Gastrocnemius medialis (tissue), 4 donors: ENCODE results near the gene CCDC177. TPM values are rescaled to one million over a fixed set of nuclear protein-coding genes. Genes with fewer than 3 reads are reported as not detected.

Experiments used
- ATAC-seq, 2 donors: fragments of 150-250 bp; one replicate each; pipeline ENCODE4 v1.9.1; 2016
- DNase-seq, 2 donors: peaks; one replicate each; pipeline ENCODE4 v3.0.0-alpha.2; 2019
- H3K27ac ChIP-seq, 4 donors: fragments of 200-600 bp; sonication (generic); 1 replicate in 1 of 4; 2 replicates in 3 of 4; pipeline ENCODE4 v1.5.1; 2016 to 2018; ENCODE audit warnings: mild to moderate bottlenecking in 2 of 4, moderate library complexity in 1 of 4
- H3K27me3 ChIP-seq, 3 donors: fragments of 200-600 bp; sonication (generic) in 2 of 3; 1 replicate in 1 of 3; 2 replicates in 2 of 3; pipeline versions ENCODE4 v1.5.1 to v1.6.0; 2016 to 2019; ENCODE audit warnings: mild to moderate bottlenecking in 1 of 3, moderate library complexity in 1 of 3
- H3K36me3 ChIP-seq, 2 donors: fragments of 200-600 bp; sonication (generic) in 1 of 2; one replicate each; pipeline ENCODE4 v1.5.1; 2017 to 2018
- H3K4me1 ChIP-seq, 2 donors: fragments of 200-600 bp; sonication (generic) in 1 of 2; one replicate each; pipeline ENCODE4 v1.5.1; 2016 to 2017; ENCODE audit warnings: mild to moderate bottlenecking in 2 of 2
- H3K4me3 ChIP-seq, 4 donors: fragments of 200-600 bp; sonication (generic) in 3 of 4; 1 replicate in 1 of 4; 2 replicates in 3 of 4; pipeline ENCODE4 v1.5.1; 2016 to 2019; ENCODE audit warnings: mild to moderate bottlenecking in 2 of 4
- H3K9me3 ChIP-seq, 3 donors: fragments of 200-600 bp; sonication (generic) in 2 of 3; 1 replicate in 1 of 3; 2 replicates in 2 of 3; pipeline ENCODE4 v1.5.1; 2016 to 2019
- CTCF ChIP-seq, 5 experiments: fragments of 450-650 bp in 3 of 5; fragments of 200-600 bp in 2 of 5; sonication (generic) in 2 of 5; IDR thresholded peaks in 4 of 5; conservative IDR thresholded peaks in 1 of 5; 1 replicate in 4 of 5; 2 replicates in 1 of 5; pipeline ENCODE4 v1.5.1; 2016 to 2019; ENCODE audit warnings: antibody characterized with exemption in 5 of 5, mild to moderate bottlenecking in 3 of 5, moderate library complexity in 3 of 5
- POLR2A ChIP-seq, 2 donors: fragments of 450-650 bp; IDR thresholded peaks; one replicate each; pipeline ENCODE4 v1.6.1; 2017; ENCODE audit warnings: antibody characterized with exemption in 2 of 2, mild to moderate bottlenecking in 2 of 2, moderate library complexity in 2 of 2
- in situ Hi-C, 4 donors: fragments of 200-750 bp; cut with MboI; loops; one replicate each; pipeline versions ENCODE4 v1.15.0 to v1.8.0; 2017; ENCODE audit warnings: low sequenced_read_pairs in 4 of 4
- intact Hi-C: fragments of 100-400 bp; cut with DNase I; formaldehyde crosslinking; loops from one replicate; pipeline ENCODE4 v1.15.1; 2023; ENCODE audit warnings: low total_unique reads
- total RNA-seq, 4 donors: library from RNA; depleted of rRNA; stranded (reverse); fragments of >200 nt; gene quantifications; one replicate each; pipeline versions ENCODE4 v1.1.0 to v1.2.3, GENCODE V29; 2016

CCDC177 gene
- total RNA-seq, 4 donors from 2014 or later, result not detected

DNA sequence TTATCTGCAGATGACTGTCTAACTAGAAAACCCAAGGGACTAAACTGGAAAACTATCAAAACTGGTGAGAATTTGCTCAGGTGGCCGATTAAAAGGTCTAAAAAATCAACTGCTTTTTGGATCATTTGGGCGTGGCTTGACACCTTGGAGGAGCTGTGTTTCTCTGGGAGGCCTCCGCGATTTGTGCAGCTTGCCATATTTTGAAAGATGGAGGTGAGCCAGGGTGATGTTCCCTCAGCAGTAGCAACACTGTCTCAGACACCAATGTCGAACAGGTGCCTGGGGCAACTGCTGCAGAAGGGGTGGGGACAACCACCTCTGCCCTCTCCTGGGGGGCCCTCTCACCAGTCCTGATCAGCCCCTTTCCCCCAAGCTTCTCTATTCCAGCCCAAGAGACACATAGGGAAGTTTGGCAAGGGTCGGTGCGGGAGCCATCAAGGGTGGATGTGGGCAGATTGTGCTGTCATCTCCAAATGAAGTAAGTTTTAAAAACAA lies 3.8 kb downstream of the CCDC177 start:
- Histone ChIP-seq H3K27me3 (peaks cover 82 to 86% (median 84%) of the 10 kb centered on the region in 3 donors), H3K4me1 (peaks cover 8 to 31% of the 10 kb centered on the region in 2 donors), H3K9me3 (no peaks in the 10 kb centered on the region), H3K36me3 (no peaks in the 10 kb centered on the region), H3K27ac (no peak overlapping the region), H3K4me3 (no peak overlapping the region)
- ATAC-seq (no peak), DNase-seq (no peak)
- TF ChIP-seq CTCF (IDR thresholded peaks at IDR 0.05 in 4 of 5, conservative IDR thresholded peaks at IDR 0.05 in 1 of 5) (no peak), POLR2A (IDR thresholded peaks at IDR 0.05) (no peak)
- intact Hi-C loops (no loop called here), in situ Hi-C loops (no loop called here)

DNA sequence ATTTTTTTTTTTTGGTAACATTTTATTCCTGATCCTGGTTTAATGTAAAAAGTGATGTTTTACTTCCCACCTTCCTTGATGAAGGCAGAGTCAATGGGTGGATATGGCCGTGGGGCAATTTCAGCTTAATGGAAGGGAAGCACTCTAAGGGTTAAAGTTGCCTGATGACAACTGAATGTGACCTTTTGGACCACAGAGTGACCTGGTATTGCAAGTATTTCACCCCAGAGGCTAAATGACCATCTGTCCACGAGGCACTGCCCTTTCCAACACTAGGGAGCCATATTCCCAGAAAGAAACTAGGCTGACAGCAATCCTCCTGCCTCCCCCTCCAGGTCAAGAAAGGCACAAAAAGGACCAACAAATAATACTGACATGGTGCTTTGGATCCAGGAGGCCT lies 4.8 kb downstream of the CCDC177 start:
- Histone ChIP-seq H3K27ac (no peak overlapping the region), H3K36me3 (no peaks in the 10 kb centered on the region), H3K4me3 (no peak overlapping the region), H3K27me3 (peaks cover 75 to 82% (median 77%) of the 10 kb centered on the region in 3 donors), H3K4me1 (peaks cover 7 to 31% of the 10 kb centered on the region in 2 donors), H3K9me3 (no peaks in the 10 kb centered on the region)
- no peak for DNase-seq
- intact Hi-C loops, result no loop called here
- in situ Hi-C loops, result no loop called here
- no peak for TF ChIP-seq POLR2A (IDR thresholded peaks at IDR 0.05)
- no peak for TF ChIP-seq CTCF (IDR thresholded peaks at IDR 0.05 in 4 of 5, conservative IDR thresholded peaks at IDR 0.05 in 1 of 5)
- no peak for ATAC-seq

DNA sequence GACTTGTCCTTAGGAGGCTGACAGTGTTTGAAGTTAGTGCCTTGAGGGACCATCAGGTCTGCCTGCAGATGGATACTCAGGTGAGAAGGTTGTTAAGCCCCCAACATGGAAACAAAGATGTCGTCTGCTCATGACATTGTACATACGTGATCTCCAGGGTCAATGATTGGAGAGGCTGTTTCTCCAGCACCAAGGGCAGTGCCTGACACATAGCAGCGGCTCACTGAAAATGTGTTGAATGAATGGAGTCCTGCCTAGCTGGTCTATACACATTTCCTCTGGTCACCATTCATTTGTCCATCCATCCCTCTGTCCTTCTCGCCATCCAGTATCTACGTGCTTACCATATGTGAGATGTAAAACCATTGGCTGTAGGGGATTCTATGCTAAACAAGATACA lies 7.1 kb downstream of the CCDC177 start:
- Histone ChIP-seq H3K36me3 (no peaks in the 10 kb centered on the region), H3K27me3 (peaks cover 55 to 69% (median 66%) of the 10 kb centered on the region in 3 donors), H3K27ac (no peak overlapping the region), H3K4me1 (peaks cover 0 to 12% of the 10 kb centered on the region in 2 donors), H3K4me3 (no peak overlapping the region), H3K9me3 (no peaks in the 10 kb centered on the region)
- DNase-seq (no peak), ATAC-seq (no peak)
- intact Hi-C loops, result no loop called here
- in situ Hi-C loops, result no loop called here
- TF ChIP-seq POLR2A (IDR thresholded peaks at IDR 0.05) (no peak), CTCF (IDR thresholded peaks at IDR 0.05 in 4 of 5, conservative IDR thresholded peaks at IDR 0.05 in 1 of 5) (no peak)

DNA sequence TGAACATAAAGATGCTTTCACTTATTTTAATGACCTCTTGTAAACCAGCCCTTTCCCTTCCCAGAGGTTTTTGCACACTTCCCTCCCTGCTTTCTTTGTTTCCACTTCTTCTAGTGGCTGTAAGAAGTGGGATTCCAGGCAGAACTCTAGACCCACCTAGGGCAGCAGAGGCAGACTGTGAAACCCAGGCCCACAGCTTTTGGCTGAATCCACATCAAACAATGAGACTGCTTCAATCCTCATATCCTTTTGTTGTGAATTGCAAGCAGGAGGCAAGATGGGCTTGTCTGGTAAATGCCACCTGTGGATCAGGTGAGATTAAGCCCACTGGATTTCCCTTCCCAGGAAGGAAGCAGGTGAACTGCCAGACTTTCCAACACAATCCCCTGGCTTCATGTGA lies 12.8 kb downstream of the CCDC177 start:
- intact Hi-C loops, result no loop called here
- in situ Hi-C loops, result no loop called here
- no peak for DNase-seq
- no peak for ATAC-seq
- Histone ChIP-seq H3K9me3 (no peaks in the 10 kb centered on the region), H3K27me3 (peaks cover 2 to 34% (median 23%) of the 10 kb centered on the region in 3 donors), H3K27ac (no peak overlapping the region), H3K4me1 (no peaks in the 10 kb centered on the region), H3K4me3 (no peak overlapping the region), H3K36me3 (no peaks in the 10 kb centered on the region)
- TF ChIP-seq POLR2A (IDR thresholded peaks at IDR 0.05) (no peak), CTCF (IDR thresholded peaks at IDR 0.05 in 4 of 5, conservative IDR thresholded peaks at IDR 0.05 in 1 of 5) (no peak)

DNA sequence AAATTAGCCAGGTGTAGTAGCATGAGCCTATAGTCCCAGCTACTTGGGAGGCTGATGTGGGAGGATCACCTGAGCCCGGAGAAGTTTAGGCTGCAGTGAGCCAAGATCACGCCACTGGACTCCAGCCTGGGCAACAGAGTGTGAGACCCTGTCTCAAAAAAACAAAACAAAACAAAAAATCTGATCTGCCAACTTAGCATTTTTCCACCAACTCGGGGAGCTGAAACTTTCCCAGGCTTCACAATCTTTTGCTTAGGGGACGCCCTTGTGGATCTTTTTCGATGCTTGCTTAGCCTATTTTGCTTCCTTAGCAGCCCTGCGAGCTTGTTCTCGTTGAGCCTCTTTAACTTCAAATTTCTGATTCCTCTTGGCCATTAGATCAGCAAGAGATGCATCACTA lies 13.8 kb downstream of the CCDC177 start:
- intact Hi-C loops (no loop called here), in situ Hi-C loops (no loop called here)
- H3K4me1 ChIP-seq, result no peaks in the 10 kb centered on the region
- no peak overlapping the region for H3K4me3 ChIP-seq
- no peaks in the 10 kb centered on the region for H3K36me3 ChIP-seq
- TF ChIP-seq CTCF (IDR thresholded peaks at IDR 0.05 in 4 of 5, conservative IDR thresholded peaks at IDR 0.05 in 1 of 5) (no peak), POLR2A (IDR thresholded peaks at IDR 0.05) (no peak)
- DNase-seq (no peak), ATAC-seq (no peak)
- H3K9me3 ChIP-seq, result no peaks in the 10 kb centered on the region
- H3K27me3 ChIP-seq, result peaks cover 0 to 31% (median 15%) of the 10 kb centered on the region in 3 donors
- no peak overlapping the region for H3K27ac ChIP-seq
